ENCODE results near the gene PEX14.
A peak's percentile ranks its signal among the peaks of the same experiment; 100 is the strongest.

The PEX14 gene

GRCh38 chr1:10510520-10511493 is 36.1 kb downstream of the PEX14 start:
- Mint-ChIP-seq H3K27ac (peak overlapping the region; percentile 96), H3K4me1 (peaks cover 88% of the 10 kb centered on the region), H3K4me3 (peak overlapping the region; percentile 68), H3K9me3 (no peaks in the 10 kb centered on the region), H3K36me3 (peaks cover 16% of the 10 kb centered on the region), H3K27me3 (no peaks in the 10 kb centered on the region)
- DNase-seq, result peak; percentile 88
- CTCF ChIA-PET, result interaction anchor here (1.1 to 3.6 kb wide), 2 partner anchors 11 to 16 kb away, joined by 6 to 21 read pairs; no protein-coding TSS in a partner anchor

GRCh38 chr1:10511494-10511885 is 36.7 kb downstream of the PEX14 start:
- H3K4me3 Mint-ChIP-seq, result peak overlapping the region; percentile 68
- peaks cover 90% of the 10 kb centered on the region for H3K4me1 Mint-ChIP-seq
- no peaks in the 10 kb centered on the region for H3K27me3 Mint-ChIP-seq
- H3K27ac Mint-ChIP-seq, result peak overlapping the region; percentile 96
- CTCF ChIA-PET, result interaction anchor here (3.6 kb wide), 1 partner anchor 17 kb away, joined by 21 read pairs; no protein-coding TSS in a partner anchor
- no peaks in the 10 kb centered on the region for H3K9me3 Mint-ChIP-seq
- peaks cover 16% of the 10 kb centered on the region for H3K36me3 Mint-ChIP-seq
- DNase-seq, result no peak

GRCh38 chr1:10513199-10513598 is 38.4 kb downstream of the PEX14 start:
- H3K4me3 Mint-ChIP-seq, result no peak overlapping the region
- CTCF ChIA-PET, result interaction anchor here (1.0 to 3.6 kb wide), 2 partner anchors 9 to 18 kb away, joined by 4 to 21 read pairs; no protein-coding TSS in a partner anchor
- H3K4me1 Mint-ChIP-seq, result peaks cover 87% of the 10 kb centered on the region
- peaks cover 17% of the 10 kb centered on the region for H3K36me3 Mint-ChIP-seq
- no peak for DNase-seq
- no peaks in the 10 kb centered on the region for H3K27me3 Mint-ChIP-seq
- peak overlapping the region; percentile 22 for H3K27ac Mint-ChIP-seq
- H3K9me3 Mint-ChIP-seq, result no peaks in the 10 kb centered on the region

GRCh38 chr1:10514490-10515235 is 39.9 kb downstream of the PEX14 start:
- peaks cover 18% of the 10 kb centered on the region for H3K36me3 Mint-ChIP-seq

GRCh38 chr1:10515301-10515975 is 40.7 kb downstream of the PEX14 start:
- Mint-ChIP-seq H3K27ac (no peak overlapping the region), H3K4me1 (peaks cover 72% of the 10 kb centered on the region), H3K4me3 (no peak overlapping the region), H3K36me3 (peaks cover 20% of the 10 kb centered on the region), H3K27me3 (no peaks in the 10 kb centered on the region), H3K9me3 (no peaks in the 10 kb centered on the region)
- CTCF ChIA-PET, result interaction anchor here (1.1 kb wide), 1 partner anchor 349 kb away, joined by 3 read pairs; no protein-coding TSS in a partner anchor
- DNase-seq, result no peak

More at GRCh38 chr1:10514490-10515235, 39.9 kb downstream of the PEX14 start:
- CTCF ChIA-PET, result interaction anchor here (1.1 kb wide), 1 partner anchor 350 kb away, joined by 3 read pairs; no protein-coding TSS in a partner anchor
- Mint-ChIP-seq H3K4me1 (peaks cover 76% of the 10 kb centered on the region), H3K4me3 (no peak overlapping the region), H3K27ac (peak overlapping the region; percentile 4), H3K9me3 (no peaks in the 10 kb centered on the region), H3K27me3 (no peaks in the 10 kb centered on the region)
- peak; percentile 47 for DNase-seq

DNA sequence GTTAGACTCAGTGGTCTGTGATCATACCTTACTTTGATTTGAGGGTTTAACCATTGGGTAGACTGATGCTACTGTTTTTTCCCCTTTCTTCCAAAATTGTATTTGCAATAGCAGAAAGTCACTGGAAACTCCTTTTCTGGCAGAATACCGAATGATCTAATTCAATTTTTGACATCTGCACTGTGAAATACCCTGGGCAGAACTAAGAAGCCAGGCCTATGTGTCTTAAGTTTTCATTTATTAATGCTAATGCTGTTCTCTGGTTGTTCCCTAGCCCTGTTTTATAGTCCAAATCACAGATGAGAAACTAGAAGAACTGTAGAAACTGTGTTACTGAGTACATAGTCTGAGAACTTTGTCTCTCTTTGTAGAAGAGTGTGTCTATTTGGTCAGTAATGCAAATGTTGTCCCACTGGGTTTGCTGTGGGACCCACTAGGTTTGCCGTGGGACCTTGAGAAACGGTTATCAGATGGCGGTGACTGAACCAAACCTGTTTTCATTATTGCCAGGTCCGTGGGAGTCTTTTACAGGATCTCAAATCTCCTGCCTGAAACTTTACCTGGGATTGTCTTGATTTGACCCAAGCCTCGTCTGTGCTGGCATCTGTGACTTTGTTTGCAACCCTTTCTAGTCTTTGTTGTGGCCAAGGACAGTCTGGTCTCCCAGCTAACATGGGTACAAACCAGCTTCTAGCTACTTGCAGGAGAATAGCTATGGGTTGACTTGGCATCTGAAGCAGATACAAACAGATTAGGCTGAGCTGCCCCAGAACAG is 41.4 kb downstream of the PEX14 start:
- H3K27ac Mint-ChIP-seq, result no peak overlapping the region
- no peak overlapping the region for H3K4me3 Mint-ChIP-seq
- no peak for DNase-seq
- peaks cover 24% of the 10 kb centered on the region for H3K36me3 Mint-ChIP-seq
- no peaks in the 10 kb centered on the region for H3K27me3 Mint-ChIP-seq
- CTCF ChIA-PET, result no interaction called here
- H3K4me1 Mint-ChIP-seq, result peaks cover 73% of the 10 kb centered on the region
- H3K9me3 Mint-ChIP-seq, result no peaks in the 10 kb centered on the region

- CTCF ChIA-PET, result no interaction called here
- H3K9me3 Mint-ChIP-seq, result no peaks in the 10 kb centered on the region
- no peaks in the 10 kb centered on the region for H3K27me3 Mint-ChIP-seq
- H3K27ac Mint-ChIP-seq, result no peak overlapping the region
- no peak for DNase-seq
- H3K4me3 Mint-ChIP-seq, result no peak overlapping the region
- peaks cover 73% of the 10 kb centered on the region for H3K4me1 Mint-ChIP-seq
- H3K36me3 Mint-ChIP-seq, result peaks cover 29% of the 10 kb centered on the region
Measured at GRCh38 chr1:10516925-10517676, 42.4 kb downstream of the PEX14 start.

DNA sequence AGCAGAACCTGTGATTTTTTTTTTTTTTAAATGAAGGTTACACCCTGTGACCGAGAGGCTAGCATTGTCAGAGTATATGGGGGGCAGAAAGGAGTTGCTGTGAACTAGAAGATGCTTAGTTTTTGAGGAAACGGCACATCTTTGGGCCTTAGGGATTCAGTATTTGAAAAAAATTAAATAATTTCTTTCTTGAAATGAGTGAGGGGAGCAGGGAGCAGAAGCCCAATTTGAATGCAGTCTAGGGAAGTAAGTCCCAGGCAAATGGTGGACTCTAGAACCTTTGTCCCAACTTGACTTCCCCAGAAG is 42.9 kb downstream of the PEX14 start:
- CTCF ChIA-PET, result no interaction called here
- DNase-seq, result no peak
- peaks cover 74% of the 10 kb centered on the region for H3K4me1 Mint-ChIP-seq
- H3K27ac Mint-ChIP-seq, result no peak overlapping the region
- H3K36me3 Mint-ChIP-seq, result peaks cover 27% of the 10 kb centered on the region
- H3K27me3 Mint-ChIP-seq, result no peaks in the 10 kb centered on the region
- no peak overlapping the region for H3K4me3 Mint-ChIP-seq
- H3K9me3 Mint-ChIP-seq, result no peaks in the 10 kb centered on the region

- no peak overlapping the region for H3K27ac Mint-ChIP-seq
- peaks cover 65% of the 10 kb centered on the region for H3K4me1 Mint-ChIP-seq
- H3K4me3 Mint-ChIP-seq, result no peak overlapping the region
- peaks cover 28% of the 10 kb centered on the region for H3K36me3 Mint-ChIP-seq
- CTCF ChIA-PET, result interaction anchor here (0.8 to 1.2 kb wide), 2 partner anchors 25 to 272 kb away, joined by 3 read pairs; no protein-coding TSS in a partner anchor
- no peak for DNase-seq
- no peaks in the 10 kb centered on the region for H3K27me3 Mint-ChIP-seq
- H3K9me3 Mint-ChIP-seq, result no peaks in the 10 kb centered on the region
Measured at GRCh38 chr1:10519016-10519417, 44.3 kb downstream of the PEX14 start.

DNA sequence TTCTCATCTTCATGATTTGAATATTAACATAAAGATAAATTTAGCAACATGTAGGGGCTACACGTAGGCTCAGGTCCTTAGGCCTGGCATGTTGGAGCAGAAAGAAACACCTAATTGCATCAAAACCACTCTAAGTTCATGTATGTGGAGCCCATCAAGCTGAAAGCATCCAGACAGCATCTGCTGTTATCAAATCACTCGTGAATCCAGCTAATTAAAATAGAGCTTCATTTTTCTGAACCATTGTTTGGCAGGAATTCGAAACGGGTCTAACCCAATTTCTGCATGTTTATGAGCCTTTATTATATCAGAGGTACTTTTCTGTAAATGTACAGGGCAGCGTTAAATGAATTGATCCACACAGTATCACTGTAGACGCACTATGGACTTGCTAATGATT is 45.7 kb downstream of the PEX14 start:
- Mint-ChIP-seq H3K27me3 (no peaks in the 10 kb centered on the region), H3K9me3 (no peaks in the 10 kb centered on the region), H3K4me1 (peaks cover 56% of the 10 kb centered on the region), H3K36me3 (peaks cover 26% of the 10 kb centered on the region), H3K4me3 (no peak overlapping the region), H3K27ac (no peak overlapping the region)
- DNase-seq, result no peak
- CTCF ChIA-PET, result interaction anchor here (1.2 to 1.3 kb wide), 2 partner anchors 10 to 349 kb away, joined by 3 read pairs; no protein-coding TSS in a partner anchor

DNA sequence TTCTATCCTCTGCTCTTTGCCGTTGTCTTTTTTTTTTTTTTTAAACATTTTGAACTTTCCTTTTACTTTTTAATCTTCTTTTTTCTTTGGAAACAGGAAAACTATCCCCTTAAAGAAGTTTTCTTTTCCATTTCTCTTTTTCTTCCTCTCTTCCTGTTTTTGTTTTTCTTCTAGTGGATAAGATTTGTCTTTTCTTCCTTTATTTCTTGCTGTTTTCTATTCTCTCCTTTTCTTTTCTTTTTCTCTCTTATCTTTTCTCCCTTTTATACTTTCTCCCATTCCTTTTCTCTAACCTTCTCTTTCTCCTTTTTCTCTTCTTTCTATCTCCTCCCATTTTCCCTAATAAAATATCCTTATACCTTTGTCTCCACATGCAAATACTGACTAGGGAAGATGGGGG is 46.2 kb downstream of the PEX14 start:
- CTCF ChIA-PET, result no interaction called here
- DNase-seq, result no peak
- H3K4me3 Mint-ChIP-seq, result no peak overlapping the region
- peaks cover 52% of the 10 kb centered on the region for H3K4me1 Mint-ChIP-seq
- H3K27ac Mint-ChIP-seq, result no peak overlapping the region
- H3K36me3 Mint-ChIP-seq, result peaks cover 23% of the 10 kb centered on the region
- no peaks in the 10 kb centered on the region for H3K27me3 Mint-ChIP-seq
- no peaks in the 10 kb centered on the region for H3K9me3 Mint-ChIP-seq

GRCh38 chr1:10521537-10522157 is 46.9 kb downstream of the PEX14 start:
- H3K9me3 Mint-ChIP-seq, result no peaks in the 10 kb centered on the region
- no peaks in the 10 kb centered on the region for H3K27me3 Mint-ChIP-seq
- CTCF ChIA-PET, result interaction anchor here (1.9 kb wide), 1 partner anchor 14 kb away, joined by 9 read pairs; no protein-coding TSS in a partner anchor
- H3K27ac Mint-ChIP-seq, result no peak overlapping the region
- H3K4me3 Mint-ChIP-seq, result no peak overlapping the region
- no peak for DNase-seq
- H3K4me1 Mint-ChIP-seq, result peaks cover 45% of the 10 kb centered on the region
- H3K36me3 Mint-ChIP-seq, result peaks cover 23% of the 10 kb centered on the region

Data from activated naive CD4-positive, alpha-beta T cell treated with anti-CD3 and anti-CD28 coated beads, Interleukin-2, amount 10 ng/mL, durations not matched to agents 7 days and 5 days (primary cell).